Measurements from ENCODE around the gene NOP10. TPM values are rescaled to one million over a fixed set of nuclear protein-coding genes. Genes with fewer than 3 reads are reported as not detected.

The NOP10 gene
- total RNA-seq, 4 donors from 2014 or later = 142 to 194 (median 170) TPM

DNA sequence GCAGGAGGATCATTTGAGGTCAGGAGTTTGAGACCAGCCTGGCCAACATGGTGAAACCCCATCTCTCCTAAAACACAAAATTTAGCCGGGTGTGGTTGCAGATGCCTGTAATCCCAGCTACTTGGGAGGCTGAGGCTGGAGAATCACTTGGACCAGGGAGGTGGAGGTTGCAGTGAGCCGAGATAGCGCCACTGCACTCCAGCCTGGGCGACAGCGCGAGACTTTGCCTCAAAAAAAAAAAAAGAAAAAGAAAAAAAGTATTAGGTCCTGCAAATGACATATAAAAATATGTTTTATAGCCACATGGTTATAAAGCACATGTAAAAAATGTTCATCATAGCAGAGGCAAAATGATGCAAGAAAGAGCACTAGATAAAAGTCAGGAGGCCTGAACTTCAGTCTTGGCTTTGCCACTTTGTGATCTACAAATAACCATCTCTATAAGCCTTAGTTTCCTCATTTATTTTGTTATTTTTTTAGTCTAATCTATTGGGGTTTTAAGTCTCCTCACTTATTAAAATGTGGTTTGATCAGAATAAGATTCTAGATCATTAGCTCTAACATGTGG lies 10.3 kb downstream of the NOP10 start:
- in situ Hi-C loops (cut with MboI; ENCODE audit: low sequenced_read_pairs in 4 of 4) (loop anchor here in 1 of 4 donors (10.0 kb wide), 1 partner anchor 228 kb away; the partner anchor contains the start of genes EMC7 and PGBD4), intact Hi-C loops (cut with DNase I; ENCODE audit: low total_unique reads) (no loop called here)
- no peak for DNase-seq
- Histone ChIP-seq H3K4me1 (peaks cover 23 to 32% of the 10 kb centered on the region in 2 donors), H3K27me3 (no peaks in the 10 kb centered on the region), H3K27ac (no peak overlapping the region), H3K4me3 (no peak overlapping the region), H3K36me3 (no peaks in the 10 kb centered on the region), H3K9me3 (no peaks in the 10 kb centered on the region)
- ATAC-seq = no peak
- TF ChIP-seq, protein P1, sequence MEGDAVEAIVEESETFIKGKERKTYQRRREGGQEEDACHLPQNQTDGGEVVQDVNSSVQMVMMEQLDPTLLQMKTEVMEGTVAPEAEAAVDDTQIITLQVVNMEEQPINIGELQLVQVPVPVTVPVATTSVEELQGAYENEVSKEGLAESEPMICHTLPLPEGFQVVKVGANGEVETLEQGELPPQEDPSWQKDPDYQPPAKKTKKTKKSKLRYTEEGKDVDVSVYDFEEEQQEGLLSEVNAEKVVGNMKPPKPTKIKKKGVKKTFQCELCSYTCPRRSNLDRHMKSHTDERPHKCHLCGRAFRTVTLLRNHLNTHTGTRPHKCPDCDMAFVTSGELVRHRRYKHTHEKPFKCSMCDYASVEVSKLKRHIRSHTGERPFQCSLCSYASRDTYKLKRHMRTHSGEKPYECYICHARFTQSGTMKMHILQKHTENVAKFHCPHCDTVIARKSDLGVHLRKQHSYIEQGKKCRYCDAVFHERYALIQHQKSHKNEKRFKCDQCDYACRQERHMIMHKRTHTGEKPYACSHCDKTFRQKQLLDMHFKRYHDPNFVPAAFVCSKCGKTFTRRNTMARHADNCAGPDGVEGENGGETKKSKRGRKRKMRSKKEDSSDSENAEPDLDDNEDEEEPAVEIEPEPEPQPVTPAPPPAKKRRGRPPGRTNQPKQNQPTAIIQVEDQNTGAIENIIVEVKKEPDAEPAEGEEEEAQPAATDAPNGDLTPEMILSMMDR (IDR thresholded peaks at IDR 0.05 in 4 of 5, conservative IDR thresholded peaks at IDR 0.05 in 1 of 5) = no peak
- TF ChIP-seq POLR2A (IDR thresholded peaks at IDR 0.05) = no peak

DNA sequence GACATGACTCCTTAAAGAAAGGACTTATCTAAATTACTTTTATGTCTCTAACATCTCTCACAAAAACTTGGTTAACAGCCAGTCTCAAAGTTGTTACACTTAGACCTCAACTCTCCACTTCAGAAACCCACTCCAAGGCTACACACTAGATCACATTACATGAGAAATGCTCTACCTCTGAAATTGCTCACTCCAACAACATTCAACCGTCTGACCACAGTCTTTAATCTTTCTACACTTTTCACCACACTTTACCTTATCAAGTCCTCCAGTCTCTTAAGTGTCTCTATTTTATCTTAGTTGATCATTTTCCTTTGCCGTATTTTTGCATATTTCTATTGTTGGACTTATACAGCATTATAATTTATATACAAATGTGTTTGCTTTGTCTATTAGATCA lies 11.1 kb downstream of the NOP10 start:
- no peak for TF ChIP-seq POLR2A (IDR thresholded peaks at IDR 0.05)
- TF ChIP-seq, protein P1 (IDR thresholded peaks at IDR 0.05 in 4 of 5, conservative IDR thresholded peaks at IDR 0.05 in 1 of 5) = no peak
- H3K4me1 ChIP-seq = peaks cover 21 to 30% of the 10 kb centered on the region in 2 donors
- no peaks in the 10 kb centered on the region for H3K27me3 ChIP-seq
- no peaks in the 10 kb centered on the region for H3K9me3 ChIP-seq
- H3K4me3 ChIP-seq = no peak overlapping the region
- in situ Hi-C loops (cut with MboI; ENCODE audit: low sequenced_read_pairs in 4 of 4) = loop anchor here in 1 of 4 donors (10.0 kb wide), 1 partner anchor 227 kb away; the partner anchor contains the start of genes EMC7 and PGBD4
- intact Hi-C loops (cut with DNase I; ENCODE audit: low total_unique reads) = no loop called here
- DNase-seq (no peak), ATAC-seq (no peak)
- no peak overlapping the region for H3K27ac ChIP-seq
- H3K36me3 ChIP-seq = no peaks in the 10 kb centered on the region

DNA sequence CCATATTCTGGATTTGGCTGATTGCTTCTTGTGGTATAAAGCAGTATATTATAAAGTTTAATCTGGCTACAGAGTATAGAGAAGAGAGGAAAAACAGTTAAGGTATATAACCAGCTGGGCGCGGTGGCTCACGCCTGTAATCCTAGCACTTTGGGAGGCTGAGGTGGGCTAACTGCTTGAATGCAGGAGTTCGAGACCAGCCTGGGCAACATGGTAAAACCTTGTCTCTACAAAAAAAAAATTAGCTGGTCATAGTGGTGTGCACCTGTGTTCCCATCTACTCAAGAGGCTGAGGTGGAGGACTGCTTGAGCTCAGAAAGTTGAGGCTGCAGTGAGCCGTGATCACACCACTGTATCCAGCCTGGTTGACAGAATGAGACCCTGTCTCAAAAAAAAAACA lies 12.7 kb downstream of the NOP10 start:
- ATAC-seq = no peak
- Histone ChIP-seq H3K27ac (no peak overlapping the region), H3K36me3 (no peaks in the 10 kb centered on the region), H3K4me3 (no peak overlapping the region), H3K9me3 (no peaks in the 10 kb centered on the region), H3K27me3 (no peaks in the 10 kb centered on the region), H3K4me1 (peaks cover 20 to 24% of the 10 kb centered on the region in 2 donors)
- intact Hi-C loops (cut with DNase I; ENCODE audit: low total_unique reads) = no loop called here
- no peak for DNase-seq
- in situ Hi-C loops (cut with MboI; ENCODE audit: low sequenced_read_pairs in 4 of 4) = loop anchor here in 1 of 4 donors (10.0 kb wide), 1 partner anchor 225 kb away; the partner anchor contains the start of genes EMC7 and PGBD4
- no peak for TF ChIP-seq POLR2A (IDR thresholded peaks at IDR 0.05)
- TF ChIP-seq, protein P1 (IDR thresholded peaks at IDR 0.05 in 4 of 5, conservative IDR thresholded peaks at IDR 0.05 in 1 of 5) = no peak

DNA sequence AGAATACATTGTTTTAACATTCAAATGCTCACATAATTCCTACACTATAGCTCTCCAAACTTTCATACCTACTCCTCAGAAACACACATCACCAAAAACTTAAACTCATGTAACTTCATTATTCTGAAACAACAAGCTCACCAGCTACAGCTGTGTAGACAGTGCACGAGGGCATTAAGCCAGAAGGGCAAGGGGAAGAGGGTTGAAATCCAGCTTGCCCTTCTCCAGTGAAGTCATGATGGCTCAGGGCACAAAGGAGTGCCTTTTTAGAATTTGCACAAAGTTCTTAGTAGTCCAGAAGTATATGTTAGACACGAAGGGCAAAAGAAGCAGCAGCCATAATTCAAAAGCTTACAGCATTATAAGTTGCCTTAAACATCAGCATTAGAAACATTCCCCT lies 13.9 kb downstream of the NOP10 start:
- H3K9me3 ChIP-seq = no peaks in the 10 kb centered on the region
- DNase-seq = no peak
- H3K36me3 ChIP-seq = no peaks in the 10 kb centered on the region
- no peak for ATAC-seq
- intact Hi-C loops (cut with DNase I; ENCODE audit: low total_unique reads) = no loop called here
- H3K4me3 ChIP-seq = no peak overlapping the region
- H3K4me1 ChIP-seq = peaks cover 15 to 19% of the 10 kb centered on the region in 2 donors
- TF ChIP-seq, protein P1 (IDR thresholded peaks at IDR 0.05 in 4 of 5, conservative IDR thresholded peaks at IDR 0.05 in 1 of 5) = no peak
- TF ChIP-seq POLR2A (IDR thresholded peaks at IDR 0.05) = no peak
- no peak overlapping the region for H3K27ac ChIP-seq
- H3K27me3 ChIP-seq = no peaks in the 10 kb centered on the region
- in situ Hi-C loops (cut with MboI; ENCODE audit: low sequenced_read_pairs in 4 of 4) = loop anchor here in 1 of 4 donors (10.0 kb wide), 1 partner anchor 84 kb away; no protein-coding TSS in a partner anchor

Data from gastrocnemius medialis (tissue), 4 donors.